ENCODE results near the gene CEP128. TPM values are rescaled to one million over a fixed set of nuclear protein-coding genes. Genes with fewer than 3 reads are reported as not detected.
A peak's percentile ranks its signal among the peaks of the same experiment; 100 is the strongest.

Gene CEP128
- 82.8 TPM for total RNA-seq
- polyA plus RNA-seq = 10 to 100 TPM in 3 of 4 donors, 1 to 10 TPM in 1; 9.3 to 14.7 (median 10.5) TPM

GRCh38 chr14:80941241-80942185, at the start of gene CEP128:
Gene CEP128 (minus strand): TSS chr14:80941738.
- H3K9me3 Mint-ChIP-seq = no peaks in the 10 kb centered on the region
- ATAC-seq (ENCODE audit: low read depth in 2 of 2) (peak; percentile 93 to 94), DNase-seq (peak; percentile 70 to 94 (median 83))
- no peaks in the 10 kb centered on the region for H3K36me3 Mint-ChIP-seq
- Histone ChIP-seq H3K27ac (ENCODE audit: insufficient read depth, low read length, poor library complexity, severe bottlenecking) (peak within 1 kb of the TSS; percentile 76), H3K4me1 (ENCODE audit: control insufficient read depth, insufficient read depth, low read length, poor library complexity, severe bottlenecking) (peaks cover 30% of the 10 kb centered on the region), H3K36me3 (ENCODE audit: control insufficient read depth, insufficient read depth, low read length) (no peaks in the 10 kb centered on the region), H3K9me3 (ENCODE audit: control insufficient read depth in 2 of 2, low read length in 2 of 2) (no peaks in the 10 kb centered on the region), H3K27me3 (ENCODE audit: control insufficient read depth, insufficient read depth, low read length) (no peaks in the 10 kb centered on the region), H3K4me3 (ENCODE audit: low read depth, low read length) (peak within 1 kb of the TSS; percentile 86)
- H3K4me3 Mint-ChIP-seq = peak within 1 kb of the TSS; percentile 89 to 96 (median 92)
- peak within 1 kb of the TSS; percentile 91 to 94 (median 93) for H3K27ac Mint-ChIP-seq
- peaks cover 22 to 34% (median 28%) of the 10 kb centered on the region in 4 donors for H3K4me1 Mint-ChIP-seq
- H3K27me3 Mint-ChIP-seq = no peaks in the 10 kb centered on the region

- Mint-ChIP-seq H3K4me3 (no peak overlapping the region), H3K36me3 (no peaks in the 10 kb centered on the region), H3K9me3 (no peaks in the 10 kb centered on the region), H3K27me3 (peaks cover 2% of the 10 kb centered on the region), H3K27ac (no peak overlapping the region), H3K4me1 (peaks cover 0 to 3% (median 1%) of the 10 kb centered on the region in 4 donors)
- DNase-seq (peak in 1 of 3 donors; percentile 24), ATAC-seq (ENCODE audit: low read depth in 2 of 2) (peak in 1 of 2 donors; percentile 31)
- H3K9me3 ChIP-seq (ENCODE audit: control insufficient read depth in 2 of 2, low read length in 2 of 2) = no peaks in the 10 kb centered on the region
- no peaks in the 10 kb centered on the region for H3K27me3 ChIP-seq (ENCODE audit: control insufficient read depth, insufficient read depth, low read length)
- no peak overlapping the region for H3K4me3 ChIP-seq (ENCODE audit: low read depth, low read length)
- no peak overlapping the region for H3K27ac ChIP-seq (ENCODE audit: insufficient read depth, low read length, poor library complexity, severe bottlenecking)
- peaks cover 9% of the 10 kb centered on the region for H3K4me1 ChIP-seq (ENCODE audit: control insufficient read depth, insufficient read depth, low read length, poor library complexity, severe bottlenecking)
- no peaks in the 10 kb centered on the region for H3K36me3 ChIP-seq (ENCODE audit: control insufficient read depth, insufficient read depth, low read length)
Measured at GRCh38 chr14:80988735-80989429, 47.3 kb upstream of the CEP128 start.

- H3K27ac Mint-ChIP-seq = no peak overlapping the region
- no peak for ATAC-seq (ENCODE audit: low read depth in 2 of 2)
- H3K4me3 Mint-ChIP-seq = no peak overlapping the region
- no peaks in the 10 kb centered on the region for H3K9me3 Mint-ChIP-seq
- no peaks in the 10 kb centered on the region for H3K27me3 ChIP-seq (ENCODE audit: control insufficient read depth, insufficient read depth, low read length)
- peaks cover 9% of the 10 kb centered on the region for H3K4me1 ChIP-seq (ENCODE audit: control insufficient read depth, insufficient read depth, low read length, poor library complexity, severe bottlenecking)
- H3K27me3 Mint-ChIP-seq = no peaks in the 10 kb centered on the region
- H3K36me3 Mint-ChIP-seq = no peaks in the 10 kb centered on the region
- H3K36me3 ChIP-seq (ENCODE audit: control insufficient read depth, insufficient read depth, low read length) = no peaks in the 10 kb centered on the region
- peaks cover 0 to 2% (median 0%) of the 10 kb centered on the region in 4 donors for H3K4me1 Mint-ChIP-seq
- H3K4me3 ChIP-seq (ENCODE audit: low read depth, low read length) = no peak overlapping the region
- H3K27ac ChIP-seq (ENCODE audit: insufficient read depth, low read length, poor library complexity, severe bottlenecking) = no peak overlapping the region
- DNase-seq = no peak
- no peaks in the 10 kb centered on the region for H3K9me3 ChIP-seq (ENCODE audit: control insufficient read depth in 2 of 2, low read length in 2 of 2)
Measured at GRCh38 chr14:80988192-80988591, 46.7 kb upstream of the CEP128 start.

- no peaks in the 10 kb centered on the region for H3K27me3 ChIP-seq (ENCODE audit: control insufficient read depth, insufficient read depth, low read length)
- H3K27ac ChIP-seq (ENCODE audit: insufficient read depth, low read length, poor library complexity, severe bottlenecking) = no peak overlapping the region
- DNase-seq = peak; percentile 56 to 84 (median 74)
- no peaks in the 10 kb centered on the region for H3K36me3 ChIP-seq (ENCODE audit: control insufficient read depth, insufficient read depth, low read length)
- Mint-ChIP-seq H3K4me3 (no peak overlapping the region), H3K4me1 (peaks cover 0 to 2% (median 0%) of the 10 kb centered on the region in 4 donors), H3K27me3 (no peaks in the 10 kb centered on the region), H3K36me3 (no peaks in the 10 kb centered on the region), H3K27ac (no peak overlapping the region), H3K9me3 (no peaks in the 10 kb centered on the region)
- peaks cover 9% of the 10 kb centered on the region for H3K4me1 ChIP-seq (ENCODE audit: control insufficient read depth, insufficient read depth, low read length, poor library complexity, severe bottlenecking)
- ATAC-seq (ENCODE audit: low read depth in 2 of 2) = peak; percentile 78 to 85
- H3K9me3 ChIP-seq (ENCODE audit: control insufficient read depth in 2 of 2, low read length in 2 of 2) = no peaks in the 10 kb centered on the region
- no peak overlapping the region for H3K4me3 ChIP-seq (ENCODE audit: low read depth, low read length)
Measured at GRCh38 chr14:80987235-80988032, 45.9 kb upstream of the CEP128 start.

- Histone ChIP-seq H3K36me3 (ENCODE audit: control insufficient read depth, insufficient read depth, low read length) (no peaks in the 10 kb centered on the region), H3K27me3 (ENCODE audit: control insufficient read depth, insufficient read depth, low read length) (no peaks in the 10 kb centered on the region), H3K27ac (ENCODE audit: insufficient read depth, low read length, poor library complexity, severe bottlenecking) (no peak overlapping the region), H3K4me1 (ENCODE audit: control insufficient read depth, insufficient read depth, low read length, poor library complexity, severe bottlenecking) (peaks cover 19% of the 10 kb centered on the region), H3K4me3 (ENCODE audit: low read depth, low read length) (no peak overlapping the region), H3K9me3 (ENCODE audit: control insufficient read depth in 2 of 2, low read length in 2 of 2) (no peaks in the 10 kb centered on the region)
- no peaks in the 10 kb centered on the region for H3K27me3 Mint-ChIP-seq
- no peaks in the 10 kb centered on the region for H3K9me3 Mint-ChIP-seq
- no peak for ATAC-seq (ENCODE audit: low read depth in 2 of 2)
- no peak for DNase-seq
- no peak overlapping the region for H3K27ac Mint-ChIP-seq
- H3K4me1 Mint-ChIP-seq = peaks cover 15 to 22% (median 17%) of the 10 kb centered on the region in 4 donors
- H3K4me3 Mint-ChIP-seq = no peak overlapping the region
- no peaks in the 10 kb centered on the region for H3K36me3 Mint-ChIP-seq
Measured at GRCh38 chr14:80982711-80983110, 41.2 kb upstream of the CEP128 start.

- ATAC-seq (ENCODE audit: low read depth in 2 of 2) (no peak), DNase-seq (no peak)
- Mint-ChIP-seq H3K27ac (no peak overlapping the region), H3K4me1 (peaks cover 18 to 28% (median 26%) of the 10 kb centered on the region in 4 donors), H3K36me3 (no peaks in the 10 kb centered on the region), H3K4me3 (no peak overlapping the region), H3K9me3 (no peaks in the 10 kb centered on the region), H3K27me3 (no peaks in the 10 kb centered on the region)
- peaks cover 17% of the 10 kb centered on the region for H3K4me1 ChIP-seq (ENCODE audit: control insufficient read depth, insufficient read depth, low read length, poor library complexity, severe bottlenecking)
- H3K4me3 ChIP-seq (ENCODE audit: low read depth, low read length) = no peak overlapping the region
- H3K27ac ChIP-seq (ENCODE audit: insufficient read depth, low read length, poor library complexity, severe bottlenecking) = no peak overlapping the region
- H3K27me3 ChIP-seq (ENCODE audit: control insufficient read depth, insufficient read depth, low read length) = no peaks in the 10 kb centered on the region
- H3K36me3 ChIP-seq (ENCODE audit: control insufficient read depth, insufficient read depth, low read length) = no peaks in the 10 kb centered on the region
- H3K9me3 ChIP-seq (ENCODE audit: control insufficient read depth in 2 of 2, low read length in 2 of 2) = no peaks in the 10 kb centered on the region
Measured at GRCh38 chr14:80981673-80982072, 40.1 kb upstream of the CEP128 start.

- ATAC-seq (ENCODE audit: low read depth in 2 of 2) (no peak), DNase-seq (no peak)
- no peaks in the 10 kb centered on the region for H3K9me3 Mint-ChIP-seq
- H3K36me3 ChIP-seq (ENCODE audit: control insufficient read depth, insufficient read depth, low read length) = no peaks in the 10 kb centered on the region
- H3K27me3 ChIP-seq (ENCODE audit: control insufficient read depth, insufficient read depth, low read length) = no peaks in the 10 kb centered on the region
- H3K4me3 ChIP-seq (ENCODE audit: low read depth, low read length) = no peak overlapping the region
- no peak overlapping the region for H3K4me3 Mint-ChIP-seq
- no peaks in the 10 kb centered on the region for H3K36me3 Mint-ChIP-seq
- no peak overlapping the region for H3K27ac Mint-ChIP-seq
- H3K4me1 Mint-ChIP-seq = peaks cover 18 to 28% (median 26%) of the 10 kb centered on the region in 4 donors
- H3K27me3 Mint-ChIP-seq = no peaks in the 10 kb centered on the region
- no peak overlapping the region for H3K27ac ChIP-seq (ENCODE audit: insufficient read depth, low read length, poor library complexity, severe bottlenecking)
- peaks cover 17% of the 10 kb centered on the region for H3K4me1 ChIP-seq (ENCODE audit: control insufficient read depth, insufficient read depth, low read length, poor library complexity, severe bottlenecking)
- H3K9me3 ChIP-seq (ENCODE audit: control insufficient read depth in 2 of 2, low read length in 2 of 2) = no peaks in the 10 kb centered on the region
Measured at GRCh38 chr14:80981156-80981555, 39.6 kb upstream of the CEP128 start.

All from CD4-positive, CD25-positive, alpha-beta regulatory T cell (primary cell).